D721Med (cell line): ENCODE measurements around the gene EPB41L1.

Experiments
- DNase-seq: peaks from one replicate; pipeline ENCODE4 v3.0.0; 2011; ENCODE audit warnings: low spot score; ENCODE audit not compliant: insufficient read length
- FAIRE-seq: peaks from 2 replicates; lab custom pipeline; 2011; peaks lifted over from hg19 to GRCh38; lab: Jason Lieb, UNC
- TF ChIP-seq, protein P1 (sequence below): IDR thresholded peaks from 2 replicates; pipeline ENCODE4 v1.5.1; 2012; ENCODE audit warnings: mild to moderate bottlenecking, control low read depth; ENCODE audit not compliant: insufficient read depth; ENCODE audit errors: missing control alignments

EPB41L1 gene

GRCh38 chr20:36248836-36249235 is 94.3 kb downstream of the EPB41L1 start:
- TF ChIP-seq, protein P1, sequence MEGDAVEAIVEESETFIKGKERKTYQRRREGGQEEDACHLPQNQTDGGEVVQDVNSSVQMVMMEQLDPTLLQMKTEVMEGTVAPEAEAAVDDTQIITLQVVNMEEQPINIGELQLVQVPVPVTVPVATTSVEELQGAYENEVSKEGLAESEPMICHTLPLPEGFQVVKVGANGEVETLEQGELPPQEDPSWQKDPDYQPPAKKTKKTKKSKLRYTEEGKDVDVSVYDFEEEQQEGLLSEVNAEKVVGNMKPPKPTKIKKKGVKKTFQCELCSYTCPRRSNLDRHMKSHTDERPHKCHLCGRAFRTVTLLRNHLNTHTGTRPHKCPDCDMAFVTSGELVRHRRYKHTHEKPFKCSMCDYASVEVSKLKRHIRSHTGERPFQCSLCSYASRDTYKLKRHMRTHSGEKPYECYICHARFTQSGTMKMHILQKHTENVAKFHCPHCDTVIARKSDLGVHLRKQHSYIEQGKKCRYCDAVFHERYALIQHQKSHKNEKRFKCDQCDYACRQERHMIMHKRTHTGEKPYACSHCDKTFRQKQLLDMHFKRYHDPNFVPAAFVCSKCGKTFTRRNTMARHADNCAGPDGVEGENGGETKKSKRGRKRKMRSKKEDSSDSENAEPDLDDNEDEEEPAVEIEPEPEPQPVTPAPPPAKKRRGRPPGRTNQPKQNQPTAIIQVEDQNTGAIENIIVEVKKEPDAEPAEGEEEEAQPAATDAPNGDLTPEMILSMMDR, result no peak
- DNase-seq, result no peak
- FAIRE-seq, result no peak

DNA sequence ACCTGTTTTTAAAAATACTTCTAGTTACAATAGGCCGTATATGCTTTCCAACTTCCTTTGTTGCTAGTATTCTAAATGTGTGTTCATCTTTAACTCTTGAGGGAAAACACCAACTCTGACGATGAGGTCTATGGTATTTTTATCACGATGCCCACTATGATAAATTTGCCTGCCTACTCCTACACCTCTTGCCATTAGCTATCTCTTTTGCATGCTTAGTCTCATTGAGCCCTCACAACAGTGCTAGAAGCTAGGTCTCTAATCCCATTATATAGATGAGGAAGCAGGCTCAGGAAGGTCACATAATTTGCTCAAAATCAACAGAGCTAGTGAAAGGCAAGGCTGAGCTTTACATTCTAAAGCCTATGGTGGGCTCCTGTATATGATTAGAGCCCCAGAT is 94.9 kb downstream of the EPB41L1 start:
- TF ChIP-seq, protein P1, result no peak
- DNase-seq (no peak), FAIRE-seq (no peak)

DNA sequence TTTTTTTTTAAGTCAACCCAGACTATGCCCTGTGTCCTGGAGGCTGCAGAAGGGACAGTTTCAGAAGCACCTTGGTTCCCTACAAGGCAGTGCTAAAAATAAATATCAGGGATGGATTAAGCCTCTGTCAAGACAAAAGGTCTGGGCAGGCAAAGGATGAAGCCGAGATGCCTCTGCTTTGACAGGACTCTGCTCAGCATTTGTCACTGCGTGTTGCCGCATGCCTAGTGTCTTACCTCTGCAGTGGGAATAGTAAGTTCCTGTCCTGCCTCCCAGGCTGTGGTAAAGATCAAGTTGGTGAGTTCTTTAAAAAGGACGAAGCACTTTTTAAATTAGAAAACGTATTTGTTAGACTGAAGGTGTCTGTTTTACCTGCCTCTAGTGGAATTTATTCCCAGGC is 96.9 kb downstream of the EPB41L1 start:
- TF ChIP-seq, protein P1, result no peak
- DNase-seq (no peak), FAIRE-seq (no peak)

DNA sequence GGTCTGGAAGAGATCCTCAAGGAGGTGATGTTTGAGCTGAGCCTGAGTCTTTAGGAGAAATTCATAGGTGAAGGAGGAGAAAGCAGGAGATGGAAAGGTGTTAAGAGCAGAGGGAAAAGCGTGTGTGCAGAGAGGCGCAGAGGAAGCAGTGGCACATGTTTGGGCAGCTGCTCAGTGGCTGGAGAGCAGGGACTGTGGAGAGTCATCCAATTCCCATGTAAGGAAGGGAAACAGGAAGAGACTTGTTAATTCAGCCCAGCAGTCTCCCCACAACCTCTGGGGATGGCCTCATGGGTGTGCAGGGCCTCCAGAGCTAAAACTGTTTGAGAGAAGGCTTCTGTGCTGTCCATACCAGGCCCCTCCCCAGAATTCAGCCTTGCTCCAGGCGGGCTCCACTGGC is 98.0 kb downstream of the EPB41L1 start:
- FAIRE-seq (no peak), DNase-seq (no peak)
- TF ChIP-seq, protein P1, result no peak

GRCh38 chr20:36253036-36253435 is 98.5 kb downstream of the EPB41L1 start:
- no peak for FAIRE-seq
- TF ChIP-seq, protein P1, result no peak
- no peak for DNase-seq

DNA sequence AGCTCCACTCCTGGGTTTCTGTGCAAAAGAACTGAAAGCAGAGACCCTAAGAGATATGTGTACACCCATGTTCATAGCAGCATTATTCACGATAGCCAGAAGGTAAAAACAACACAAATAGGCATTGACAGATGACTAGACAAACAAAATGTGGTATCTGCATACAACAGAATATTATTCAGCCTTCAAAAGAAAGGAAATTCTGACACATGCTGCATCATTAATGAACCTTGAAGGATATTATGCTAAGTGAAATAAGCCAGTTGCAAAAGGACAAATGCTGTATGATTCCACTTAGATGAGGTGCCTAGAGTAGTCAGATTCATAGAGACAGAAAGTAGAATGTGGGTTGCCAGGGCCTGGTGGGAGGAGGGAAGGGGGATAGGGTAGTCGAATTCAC is 99.5 kb downstream of the EPB41L1 start:
- no peak for FAIRE-seq
- DNase-seq, result no peak
- TF ChIP-seq, protein P1, result no peak

DNA sequence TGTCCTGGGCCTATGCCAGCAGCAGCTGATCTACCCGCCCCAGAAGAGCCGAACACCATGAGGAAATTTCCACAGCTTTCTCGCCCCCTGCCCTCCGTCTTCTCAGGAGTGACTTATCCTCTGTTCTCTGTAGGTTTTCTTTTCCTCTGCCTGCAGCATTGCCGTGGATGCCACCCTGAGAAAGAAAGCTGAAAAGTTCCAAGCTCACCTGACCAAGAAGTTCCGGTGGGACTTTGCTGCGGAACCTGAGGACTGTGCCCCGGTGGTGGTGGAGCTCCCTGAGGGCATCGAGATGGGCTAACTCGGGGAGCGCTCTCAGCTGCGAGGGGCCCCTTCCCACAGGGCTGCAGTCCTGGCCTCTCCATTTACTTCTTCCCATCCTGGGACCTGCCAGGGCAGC is 100.9 kb downstream of the EPB41L1 start:
- DNase-seq, result no peak
- FAIRE-seq, result no peak
- TF ChIP-seq, protein P1, result no peak
